ENCODE results near the gene CLDN24.

CLDN24 gene

DNA sequence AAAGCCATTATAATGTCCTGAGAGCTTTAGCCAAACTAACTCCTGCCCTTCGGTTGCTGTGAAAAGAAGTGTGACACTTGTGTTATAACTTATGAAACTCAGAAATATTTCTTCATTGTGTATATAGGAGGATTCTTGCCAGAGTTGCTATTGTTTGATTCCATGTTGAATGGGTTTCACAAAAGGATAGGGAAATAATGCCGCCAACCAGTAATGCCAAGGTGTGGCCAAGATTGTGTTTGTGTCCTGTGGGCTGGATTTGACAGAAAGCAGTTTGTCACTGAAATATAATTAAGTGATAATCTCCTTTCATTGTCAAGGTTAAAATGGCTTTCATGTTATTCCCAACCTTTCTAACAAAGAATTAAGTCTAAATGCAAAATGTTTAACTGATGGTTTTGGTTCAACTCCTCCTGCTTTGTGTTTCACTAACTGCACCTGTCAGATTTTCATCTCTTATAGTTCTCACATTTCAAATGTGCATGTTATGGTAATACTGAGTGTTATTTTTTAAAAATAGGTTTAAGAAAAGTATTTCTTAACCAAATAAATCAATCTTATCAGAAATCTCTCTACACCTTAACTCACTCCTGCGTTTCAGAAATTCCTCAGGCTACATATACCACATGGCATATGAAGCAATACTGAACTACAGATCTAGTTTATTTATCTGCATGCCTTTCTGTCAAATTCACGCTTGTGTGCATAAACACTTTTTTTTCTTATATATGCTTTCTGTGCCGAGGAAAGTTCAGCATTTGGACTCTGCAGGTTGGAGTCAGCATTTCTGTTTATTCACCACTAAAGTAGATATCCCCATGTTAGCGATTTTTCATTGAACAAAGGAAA, 1.8 kb downstream of the CLDN24 start, which contains the start of gene CLDN22:
Gene CLDN22, minus strand, starts transcription at position 66 of the 849 bp plus-strand sequence. Its CDS starts 58 bp downstream, at position 8.
- no peak for DNase-seq

DNA sequence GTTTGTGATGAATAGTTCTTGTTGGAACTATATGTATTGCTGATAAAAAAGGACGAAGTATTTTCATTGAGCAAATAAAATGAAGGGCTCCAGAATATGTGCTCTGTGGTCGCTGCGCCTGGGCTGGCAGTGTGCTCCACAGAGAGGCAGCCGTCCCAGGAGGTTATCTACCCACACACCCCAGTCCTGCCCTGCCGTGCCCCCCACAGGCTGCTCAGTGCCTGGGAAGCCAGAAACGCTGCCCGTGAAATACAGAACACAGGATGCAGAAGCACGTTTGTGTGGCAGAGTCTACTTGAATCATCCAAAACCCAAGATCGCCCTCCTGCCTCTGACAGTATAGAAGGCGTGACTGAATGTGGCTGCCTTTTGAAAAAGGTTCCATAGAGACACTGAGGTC, 3.6 kb downstream of the CLDN24 start:
- no peak for DNase-seq

DNA sequence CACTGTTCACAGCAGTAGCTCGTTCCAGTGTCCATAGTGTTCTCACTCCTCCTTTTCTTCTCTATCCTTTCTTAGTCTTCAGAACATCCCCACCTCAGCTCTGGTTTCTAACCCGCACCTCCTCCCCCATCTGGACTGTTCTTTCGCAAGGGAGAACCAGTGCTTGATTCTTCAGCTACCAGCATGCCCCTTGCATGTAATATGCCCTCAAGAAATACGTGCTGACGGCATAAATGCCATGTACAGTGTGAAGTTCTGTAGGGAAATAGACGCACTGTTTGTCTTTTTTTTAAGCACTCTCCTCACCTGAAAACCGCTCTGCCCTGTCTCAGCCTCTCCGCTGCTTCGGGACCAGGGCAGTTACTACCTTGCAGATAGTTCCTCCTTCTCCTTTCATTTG, 7.4 kb downstream of the CLDN24 start:
- DNase-seq, result no peak

DNA sequence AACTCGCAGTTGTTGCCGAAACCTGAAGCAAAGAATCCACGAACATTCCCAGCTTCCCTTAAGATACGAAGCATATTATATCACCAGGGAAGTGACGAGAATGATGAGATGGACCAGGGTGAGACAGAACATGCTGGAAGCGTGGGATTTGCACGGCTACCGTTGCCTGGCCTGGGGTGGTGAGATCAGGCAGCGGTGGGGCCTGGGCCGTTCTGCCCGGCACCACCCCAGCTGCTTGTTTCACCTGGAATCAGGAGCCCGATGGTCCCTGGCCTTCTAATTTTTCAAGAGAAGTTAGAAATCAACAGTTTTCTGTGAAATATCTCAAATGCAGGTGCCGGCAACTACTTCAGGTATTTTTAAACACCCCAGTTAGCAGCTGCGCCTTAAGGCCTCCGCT, 7.9 kb downstream of the CLDN24 start:
- no peak for DNase-seq

DNA sequence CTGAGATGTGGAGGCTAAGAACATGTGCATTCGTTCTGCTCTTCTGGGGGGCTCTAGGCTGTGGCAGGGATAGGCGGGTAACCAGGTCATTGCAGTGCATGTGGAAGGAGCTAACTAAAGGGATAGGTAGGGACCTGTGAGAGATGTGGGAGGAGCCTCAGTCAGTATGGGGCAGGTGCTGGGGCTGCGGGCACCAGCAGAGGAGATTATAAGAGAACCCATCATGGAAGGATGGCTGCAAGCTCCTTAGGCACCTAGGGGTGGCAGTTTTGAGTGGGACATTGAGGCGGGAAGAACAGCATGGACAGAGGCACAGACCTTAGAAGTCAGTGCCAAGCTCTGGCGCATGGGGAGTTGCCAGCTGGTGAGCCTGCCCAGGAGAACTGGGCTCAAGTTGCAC, 9.4 kb downstream of the CLDN24 start:
- DNase-seq, result no peak

DNA sequence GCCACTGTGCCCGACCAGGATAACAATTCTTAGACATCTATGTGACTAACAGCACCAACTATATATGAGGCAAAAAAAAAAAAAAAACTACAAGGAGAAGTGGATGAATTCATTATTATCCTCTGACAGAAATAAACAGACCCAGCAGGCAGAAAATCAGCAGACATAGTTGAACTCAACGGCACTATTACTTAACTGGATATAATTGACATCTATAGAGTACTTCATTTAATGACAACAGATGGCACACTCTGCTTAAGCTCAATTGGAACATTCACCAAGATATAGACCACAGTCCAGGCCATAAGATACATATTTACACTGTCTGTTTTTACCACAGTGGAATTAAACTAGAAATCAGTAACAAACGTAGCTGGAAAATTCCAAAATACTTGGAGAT, 15.4 kb downstream of the CLDN24 start:
- DNase-seq, result no peak

DNA sequence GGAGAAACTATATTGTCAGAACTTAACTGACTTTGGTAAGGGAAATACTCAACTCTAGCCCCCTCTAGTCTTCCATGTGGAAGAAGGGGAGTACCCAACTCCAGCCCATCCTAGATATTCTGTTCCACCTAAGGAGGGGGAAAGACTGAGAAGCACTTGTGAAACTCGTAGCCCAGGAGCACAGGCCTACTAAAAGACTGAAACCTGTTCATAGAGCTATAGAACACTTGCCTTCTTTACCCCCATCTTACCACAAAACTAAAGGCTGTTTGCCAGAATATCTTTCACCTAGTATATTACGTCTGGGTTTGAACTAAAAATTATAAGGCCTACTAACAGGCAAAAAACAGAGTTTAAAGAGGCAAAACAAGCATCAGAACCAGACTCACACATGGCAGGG, 17.7 kb downstream of the CLDN24 start:
- no peak for DNase-seq

DNA sequence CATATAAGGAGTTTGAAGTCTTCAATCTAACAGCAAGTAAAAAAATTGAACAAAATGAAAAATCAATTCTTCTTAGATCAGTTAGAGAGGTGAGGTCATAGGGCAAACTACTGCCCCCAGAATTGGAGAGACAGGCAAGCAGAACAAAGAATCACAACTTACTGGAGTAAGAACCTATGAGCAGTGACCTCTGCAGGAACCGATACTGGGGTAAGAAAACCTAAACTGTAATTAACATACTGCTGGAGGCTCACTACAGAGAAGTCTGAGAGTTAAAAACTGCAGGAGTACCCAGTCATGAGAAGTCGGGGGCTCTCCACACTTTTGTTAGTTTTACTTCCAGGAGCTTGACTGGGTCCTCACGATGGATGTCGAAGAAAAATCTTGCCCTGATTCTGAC, 18.2 kb downstream of the CLDN24 start:
- DNase-seq, result no peak

DNA sequence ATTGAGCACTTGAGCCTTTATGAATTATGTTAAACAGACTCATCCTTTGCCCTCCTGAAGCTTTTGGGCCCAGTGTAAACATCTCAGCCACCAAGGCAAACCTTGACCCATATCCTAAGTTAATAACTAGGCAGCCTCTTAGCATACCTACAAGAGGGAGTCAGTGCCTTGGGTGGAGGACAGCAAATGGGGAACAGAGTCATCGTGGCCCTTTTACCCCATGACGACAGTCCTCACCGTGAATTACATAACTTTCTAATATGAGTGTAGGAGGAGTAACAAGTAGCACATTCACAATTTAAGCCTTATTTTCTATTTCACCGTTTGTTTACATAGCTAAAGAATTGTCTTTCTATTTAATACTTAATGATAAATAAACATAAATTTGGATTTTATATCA, 18.9 kb downstream of the CLDN24 start:
- no peak for DNase-seq

DNA sequence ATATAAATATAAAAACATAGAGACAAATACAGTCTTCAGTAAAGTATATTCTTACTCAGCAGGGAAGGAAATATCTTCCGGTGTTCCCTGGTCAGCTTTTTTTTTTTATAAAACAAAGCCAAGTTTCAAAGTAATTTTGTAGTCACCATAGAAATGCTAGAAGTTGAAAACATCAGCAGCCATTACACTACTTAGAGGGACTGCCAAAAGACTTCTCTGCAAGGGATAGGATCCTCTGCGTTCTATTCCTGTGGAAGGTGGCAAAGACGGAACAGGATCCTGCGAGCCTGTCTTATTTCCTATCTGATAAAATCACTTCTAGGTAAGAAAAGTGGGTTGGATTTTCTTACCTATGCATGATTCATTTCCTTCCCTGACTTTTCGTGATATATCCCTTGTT, 21.6 kb downstream of the CLDN24 start:
- DNase-seq, result no peak

DNA sequence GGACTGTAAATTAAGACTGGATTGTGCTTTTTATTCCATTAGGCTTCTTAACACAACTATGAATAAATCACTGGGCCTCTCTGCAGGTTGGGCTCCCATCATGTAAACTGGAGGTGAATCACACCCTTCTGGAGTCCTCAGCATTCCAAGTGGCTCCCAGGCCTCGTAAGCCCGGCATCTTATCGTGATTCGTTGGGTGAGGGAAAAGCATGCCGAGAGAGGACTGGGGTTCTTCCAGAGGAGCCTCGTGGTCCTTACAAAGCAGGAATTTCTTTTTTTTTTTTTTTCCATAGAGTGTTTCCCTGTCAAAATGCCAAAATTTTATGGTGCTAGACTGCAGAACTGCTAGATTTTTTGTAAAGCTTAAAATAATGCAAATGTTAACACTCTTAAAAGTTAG, 22.2 kb downstream of the CLDN24 start:
- no peak for DNase-seq

DNA sequence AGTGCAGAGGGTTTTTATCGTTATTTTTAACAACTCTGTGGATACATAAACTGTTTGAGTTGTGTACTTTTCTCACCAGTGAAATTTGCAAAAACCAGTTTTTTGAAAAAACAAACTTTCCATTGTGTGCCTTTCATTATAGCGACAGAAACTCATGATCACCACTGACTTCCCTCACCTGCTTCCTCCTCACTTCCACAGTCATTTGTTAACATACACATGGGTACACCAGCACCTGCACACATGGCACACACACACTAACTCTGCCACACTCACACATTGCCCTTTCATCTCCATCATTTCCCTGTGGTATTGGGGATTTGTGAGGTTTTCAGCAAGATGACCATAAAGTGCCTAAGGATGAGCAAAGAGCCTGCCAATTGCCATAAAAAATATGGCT, 22.8 kb downstream of the CLDN24 start:
- no peak for DNase-seq

DNA sequence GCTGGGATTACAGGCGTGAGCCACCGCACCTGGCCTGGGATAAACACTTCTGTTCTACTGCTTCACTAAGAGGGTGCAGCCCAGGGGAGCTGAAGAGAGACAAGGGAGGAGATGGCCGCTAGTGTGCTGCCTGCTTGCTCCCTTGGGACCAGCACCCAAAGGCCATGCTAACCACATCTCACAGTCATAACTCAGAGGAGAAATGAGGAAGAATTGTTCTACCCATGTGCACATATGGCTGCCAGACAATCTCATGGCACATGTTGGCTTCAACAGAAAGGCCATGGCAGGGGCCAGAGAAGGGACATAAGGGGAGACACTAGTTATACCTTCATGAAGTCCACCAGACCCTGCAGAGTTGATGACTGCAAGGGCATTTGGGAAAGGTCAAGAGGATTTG, 24.6 kb downstream of the CLDN24 start:
- DNase-seq, result no peak

DNA sequence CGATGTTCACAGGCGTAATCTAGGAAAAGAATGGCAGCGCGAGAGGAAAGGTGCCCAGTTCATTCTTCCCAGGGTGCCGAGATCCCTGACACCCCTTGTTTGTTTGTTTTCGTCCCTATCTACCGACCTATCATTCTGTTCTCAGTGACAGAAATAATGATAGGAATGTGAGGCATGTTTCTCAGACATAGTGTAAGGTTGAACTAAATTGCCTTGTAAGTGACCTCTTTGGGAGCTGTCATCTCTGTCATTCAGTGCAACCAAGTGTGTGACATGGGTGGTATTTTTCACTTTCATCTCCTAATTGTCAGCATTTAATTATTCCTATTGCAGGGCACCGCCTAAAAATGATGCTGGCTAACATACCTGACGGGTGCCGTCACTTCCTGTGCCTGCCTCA, 26.5 kb downstream of the CLDN24 start:
- no peak for DNase-seq

DNA sequence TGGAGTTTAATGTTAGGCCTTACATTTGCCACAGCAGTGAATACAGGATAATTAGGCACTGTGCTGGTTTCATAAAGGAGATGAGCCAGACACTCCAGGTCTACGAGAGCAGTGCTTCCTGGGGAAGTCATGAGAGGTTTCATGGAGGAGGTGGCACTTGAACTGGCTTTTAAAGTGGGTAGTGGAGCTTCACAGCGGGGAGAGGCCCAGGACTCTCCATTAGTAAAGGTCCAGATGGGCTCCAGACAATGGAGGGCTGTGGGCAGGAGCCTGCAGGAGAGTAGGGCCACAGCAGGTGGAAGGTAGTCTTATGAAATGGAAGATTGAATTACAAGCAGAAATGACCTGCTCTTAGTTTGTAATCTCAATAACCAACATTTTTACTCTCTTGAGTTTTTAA, 31.2 kb downstream of the CLDN24 start:
- no peak for DNase-seq

DNA sequence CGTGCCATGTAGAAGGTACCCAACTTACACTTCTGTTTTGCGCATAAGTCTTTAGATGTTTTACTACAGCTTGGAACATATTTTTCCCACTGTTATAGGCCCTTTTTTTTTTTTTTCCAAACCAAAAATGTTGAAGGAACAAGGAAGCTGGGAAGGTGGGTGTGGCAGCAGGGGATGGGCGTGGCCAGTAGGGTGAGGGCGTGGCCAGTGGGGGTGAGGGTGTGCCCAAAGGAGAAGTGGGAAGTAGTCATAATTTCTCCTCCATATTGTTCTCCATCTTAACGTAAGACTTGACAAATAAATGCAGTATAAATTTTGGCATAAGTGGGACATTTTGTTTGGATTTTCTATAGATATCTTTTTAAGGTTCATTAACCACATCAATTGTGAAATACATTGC, 32.5 kb downstream of the CLDN24 start:
- peak; percentile 10 for DNase-seq

DNA sequence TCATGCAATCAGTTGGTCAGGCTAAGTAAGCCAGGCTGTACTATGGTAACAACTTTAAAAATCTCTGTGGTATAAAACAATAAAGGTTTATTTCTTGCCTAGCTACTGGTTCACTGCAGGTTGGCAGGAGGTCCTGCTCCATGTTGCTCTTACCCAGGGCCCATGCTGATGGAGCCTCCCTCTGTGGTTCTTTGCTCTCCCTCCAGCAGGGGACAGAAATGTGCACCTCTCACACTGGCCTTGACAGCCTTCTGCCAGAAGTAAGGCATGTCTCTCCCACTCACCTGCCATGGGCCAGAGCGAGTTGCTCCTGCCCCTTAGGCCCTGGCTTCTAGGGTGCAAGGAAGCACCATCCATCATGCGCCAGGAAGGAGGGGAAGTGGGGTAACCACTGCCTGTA, 33.3 kb downstream of the CLDN24 start:
- no peak for DNase-seq

DNA sequence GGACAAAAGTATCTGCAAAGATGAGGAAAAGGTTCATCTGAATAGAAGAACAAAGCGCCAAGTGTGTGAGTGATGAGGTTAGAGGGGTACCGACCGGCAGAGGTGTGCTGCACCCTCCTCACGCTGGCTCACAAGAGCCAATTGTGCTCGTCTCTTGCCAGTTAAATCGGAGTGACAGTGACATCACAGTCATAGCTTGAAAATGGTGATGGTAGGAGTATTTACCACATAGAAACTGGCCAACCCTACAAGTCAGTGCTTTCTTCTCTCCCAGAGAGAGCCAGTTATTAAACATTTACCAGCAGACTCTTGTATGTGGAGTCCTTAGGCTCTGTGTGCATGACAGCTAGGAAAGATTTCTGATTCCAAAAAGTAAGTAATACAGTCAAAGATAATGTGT, 34.5 kb downstream of the CLDN24 start:
- DNase-seq, result no peak

DNA sequence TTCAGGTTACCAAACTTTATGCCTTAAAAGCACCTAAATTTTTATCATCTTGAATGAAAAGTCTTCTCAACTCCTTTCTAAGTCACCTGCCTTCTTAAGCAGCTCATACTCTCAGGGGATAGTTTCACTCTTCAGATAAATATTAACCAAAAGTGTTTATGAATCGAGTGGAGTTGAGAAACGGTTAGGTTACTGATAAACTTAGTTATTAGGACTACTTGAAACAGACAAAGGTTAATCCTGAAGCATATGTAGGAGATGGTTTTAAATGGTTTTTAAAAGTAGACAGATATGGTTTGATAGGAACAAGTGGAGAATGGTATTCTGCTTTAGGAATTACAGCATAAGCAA, 34.9 kb downstream of the CLDN24 start:
- no peak for DNase-seq

DNA sequence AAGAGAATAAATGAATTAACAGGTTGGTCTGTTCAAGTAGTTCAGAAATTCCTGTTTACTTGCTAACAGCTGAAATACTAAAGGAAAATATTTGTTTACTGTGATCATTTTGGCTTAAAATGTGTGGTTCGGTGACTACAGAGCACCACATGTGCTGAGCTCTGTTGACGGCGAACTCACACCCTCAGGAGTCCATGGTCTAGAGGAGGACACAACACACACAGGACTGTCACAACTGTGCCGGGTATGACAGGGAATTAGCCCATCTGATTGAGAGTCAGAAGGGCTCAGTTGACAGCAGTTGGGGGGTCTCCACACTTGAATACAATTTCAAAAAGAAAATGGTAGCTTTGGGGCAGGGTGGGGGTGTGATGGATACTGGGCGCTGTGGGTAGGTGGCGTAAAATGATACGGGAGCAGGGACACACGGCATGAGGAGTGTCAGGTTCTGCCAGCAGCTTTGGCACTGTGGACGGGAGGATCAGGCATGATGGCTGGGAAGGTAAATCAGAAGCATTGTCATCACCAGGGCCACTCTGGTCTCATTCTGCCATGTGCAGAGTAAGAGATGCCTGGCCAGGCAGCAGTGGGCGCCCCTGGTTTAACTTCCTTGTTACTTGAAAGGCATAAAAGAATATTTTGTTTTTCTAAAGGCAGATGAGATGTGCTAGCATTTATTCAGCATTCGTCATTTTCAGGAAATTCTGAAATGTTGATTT, 35.5 kb downstream of the CLDN24 start:
- no peak for DNase-seq

DNA sequence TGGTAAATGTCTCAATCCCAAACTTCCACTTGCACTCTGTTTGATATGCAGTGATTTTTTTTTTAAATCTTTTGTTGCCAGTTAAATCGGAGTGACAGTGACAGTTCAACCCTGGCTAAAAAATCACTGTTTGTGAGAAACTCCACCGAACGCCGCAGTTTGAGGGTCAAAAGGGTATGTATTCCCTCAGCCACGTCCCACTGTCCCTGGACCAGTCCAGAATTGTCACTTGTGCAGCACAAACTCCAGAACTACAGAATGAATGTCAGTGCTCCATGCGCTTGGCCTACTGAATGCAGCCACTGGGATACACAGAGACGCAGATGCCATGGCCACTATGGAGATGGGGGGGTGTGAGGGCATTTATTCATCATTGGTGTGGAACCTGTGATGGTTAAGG, 36.3 kb downstream of the CLDN24 start:
- no peak for DNase-seq

DNA sequence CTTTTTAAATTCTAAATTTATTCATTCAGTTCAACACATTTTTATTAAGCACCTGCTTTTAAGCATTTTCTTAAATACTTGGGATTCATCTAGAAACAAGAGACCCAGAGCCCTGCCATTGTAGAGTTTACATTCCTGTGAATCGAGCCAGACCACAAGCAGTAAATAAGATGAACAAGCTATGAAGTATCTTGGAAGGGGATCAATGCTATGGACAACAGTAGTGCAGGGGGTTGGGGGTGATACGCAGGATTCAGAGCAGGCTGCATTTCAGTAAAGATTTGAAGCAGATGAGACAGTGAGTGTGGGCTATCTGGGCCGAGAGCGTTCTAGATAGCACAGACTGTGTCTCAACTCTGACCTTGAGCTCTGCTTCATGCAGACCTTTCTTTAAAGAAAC, 37.3 kb downstream of the CLDN24 start:
- no peak for DNase-seq

DNA sequence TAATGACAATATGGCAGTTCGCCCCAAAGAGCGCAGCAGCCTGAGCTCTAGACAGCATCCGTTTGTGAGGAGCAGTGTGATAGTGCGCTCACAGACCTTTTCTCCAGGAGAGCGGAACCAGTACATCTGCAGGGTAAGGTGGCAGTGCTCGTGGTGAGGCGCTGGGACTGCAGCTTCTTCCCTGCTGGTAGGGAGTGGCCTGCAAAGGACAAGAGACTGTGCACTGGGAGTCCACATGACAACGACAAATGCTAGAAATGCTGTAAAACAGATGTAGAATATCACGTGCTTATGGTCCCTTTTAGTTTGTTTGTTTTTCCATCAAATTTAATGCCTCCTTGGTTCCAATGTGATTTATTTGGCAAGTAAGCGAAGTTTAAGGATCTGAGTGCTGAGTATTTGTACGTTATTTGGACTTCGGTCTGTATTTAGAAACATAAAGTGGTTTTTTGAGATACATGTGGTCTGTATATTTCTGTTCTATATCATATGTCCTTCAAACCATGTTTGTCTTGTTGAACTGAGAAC, 37.9 kb downstream of the CLDN24 start:
- no peak for DNase-seq

DNA sequence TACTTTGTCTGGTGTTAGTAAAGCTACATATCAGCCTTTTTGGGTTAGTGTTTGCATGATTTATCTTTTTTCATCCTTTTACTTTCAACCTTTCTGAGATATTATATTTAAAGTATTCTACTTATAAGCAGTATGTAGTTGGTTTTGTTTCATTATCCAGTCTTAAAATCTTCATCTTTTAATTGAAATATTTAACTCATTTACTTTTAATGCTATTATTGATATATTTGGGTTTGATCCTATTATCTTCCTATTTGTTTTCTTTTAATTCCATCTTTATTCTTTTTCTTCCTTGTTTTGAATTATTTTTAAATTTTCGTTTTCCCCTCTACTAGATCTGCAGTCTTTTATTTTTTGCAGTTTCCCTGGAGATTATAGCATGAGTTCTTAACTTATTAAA, 46.1 kb downstream of the CLDN24 start:
- DNase-seq, result no peak

Measured in activated CD4-positive, alpha-beta T cell treated with anti-CD3 and anti-CD28 coated beads for 48 hours (primary cell).